Measurements from ENCODE around the gene BIK.

BIK gene

DNA sequence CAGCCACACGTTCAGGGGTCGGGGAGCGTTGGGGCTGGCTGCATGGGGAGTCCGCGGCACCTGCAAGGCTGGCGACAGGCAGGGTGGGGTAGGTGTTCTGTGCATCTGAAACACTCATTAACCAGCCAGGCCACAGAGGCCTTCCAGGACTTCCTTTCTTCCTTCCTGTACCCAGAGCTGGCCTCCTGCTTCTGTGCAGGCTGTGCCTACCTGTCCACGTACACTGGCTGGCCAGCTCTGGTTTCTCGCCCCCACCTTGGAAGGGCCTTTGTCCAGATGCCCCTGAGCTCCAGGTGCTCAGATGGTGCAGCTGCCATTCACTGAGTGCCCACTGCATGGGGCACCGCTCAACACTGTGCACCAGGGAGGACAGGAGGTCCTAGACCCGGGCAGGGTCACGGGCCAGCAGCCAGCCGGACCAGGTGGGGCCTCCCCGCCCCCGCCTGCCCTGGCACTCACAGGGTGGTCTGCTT lies 60.5 kb downstream of the BIK start:
- DNase-seq (ENCODE audit: extremely low read depth, insufficient read length): no peak
- no peaks in the 10 kb centered on the region for H3K27me3 ChIP-seq (replicated peaks; ENCODE audit: control insufficient read depth, insufficient read depth, low read length)
- TF ChIP-seq, protein P1, sequence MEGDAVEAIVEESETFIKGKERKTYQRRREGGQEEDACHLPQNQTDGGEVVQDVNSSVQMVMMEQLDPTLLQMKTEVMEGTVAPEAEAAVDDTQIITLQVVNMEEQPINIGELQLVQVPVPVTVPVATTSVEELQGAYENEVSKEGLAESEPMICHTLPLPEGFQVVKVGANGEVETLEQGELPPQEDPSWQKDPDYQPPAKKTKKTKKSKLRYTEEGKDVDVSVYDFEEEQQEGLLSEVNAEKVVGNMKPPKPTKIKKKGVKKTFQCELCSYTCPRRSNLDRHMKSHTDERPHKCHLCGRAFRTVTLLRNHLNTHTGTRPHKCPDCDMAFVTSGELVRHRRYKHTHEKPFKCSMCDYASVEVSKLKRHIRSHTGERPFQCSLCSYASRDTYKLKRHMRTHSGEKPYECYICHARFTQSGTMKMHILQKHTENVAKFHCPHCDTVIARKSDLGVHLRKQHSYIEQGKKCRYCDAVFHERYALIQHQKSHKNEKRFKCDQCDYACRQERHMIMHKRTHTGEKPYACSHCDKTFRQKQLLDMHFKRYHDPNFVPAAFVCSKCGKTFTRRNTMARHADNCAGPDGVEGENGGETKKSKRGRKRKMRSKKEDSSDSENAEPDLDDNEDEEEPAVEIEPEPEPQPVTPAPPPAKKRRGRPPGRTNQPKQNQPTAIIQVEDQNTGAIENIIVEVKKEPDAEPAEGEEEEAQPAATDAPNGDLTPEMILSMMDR (IDR thresholded peaks at IDR 0.05; ENCODE audit: insufficient read depth, low read length, poor library complexity, severe bottlenecking): no peak
- no peak overlapping the region for H3K4me3 ChIP-seq (replicated peaks; ENCODE audit: low read depth, low read length)
- peaks cover 28% of the 10 kb centered on the region for H3K36me3 ChIP-seq (ENCODE audit: control insufficient read depth, insufficient read depth, low read length)

DNA sequence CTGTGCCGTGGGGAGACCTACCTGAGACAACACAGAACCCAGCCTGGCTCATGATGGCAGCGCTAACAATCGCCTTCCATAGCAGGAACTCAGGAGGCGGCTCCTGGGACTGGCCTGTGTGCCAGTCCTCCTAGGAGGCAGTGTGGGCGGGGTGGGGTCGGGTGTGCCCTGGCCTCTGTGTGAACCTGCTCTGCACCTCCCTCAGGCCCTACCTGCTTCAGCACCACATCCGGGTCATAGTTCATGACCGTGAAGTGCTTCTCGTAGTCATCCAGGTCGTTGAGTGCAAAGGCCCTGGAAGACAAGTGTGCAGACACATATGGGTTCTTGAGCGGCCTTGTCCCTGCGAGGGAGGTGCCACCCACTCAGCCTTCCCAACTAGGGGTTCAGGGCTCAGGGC lies 61.1 kb downstream of the BIK start:
- Histone ChIP-seq H3K4me3 (replicated peaks; ENCODE audit: low read depth, low read length) (no peak overlapping the region), H3K36me3 (ENCODE audit: control insufficient read depth, insufficient read depth, low read length) (peaks cover 30% of the 10 kb centered on the region), H3K27me3 (replicated peaks; ENCODE audit: control insufficient read depth, insufficient read depth, low read length) (no peaks in the 10 kb centered on the region)
- DNase-seq (ENCODE audit: extremely low read depth, insufficient read length): no peak
- TF ChIP-seq, protein P1 (IDR thresholded peaks at IDR 0.05; ENCODE audit: insufficient read depth, low read length, poor library complexity, severe bottlenecking): no peak

DNA sequence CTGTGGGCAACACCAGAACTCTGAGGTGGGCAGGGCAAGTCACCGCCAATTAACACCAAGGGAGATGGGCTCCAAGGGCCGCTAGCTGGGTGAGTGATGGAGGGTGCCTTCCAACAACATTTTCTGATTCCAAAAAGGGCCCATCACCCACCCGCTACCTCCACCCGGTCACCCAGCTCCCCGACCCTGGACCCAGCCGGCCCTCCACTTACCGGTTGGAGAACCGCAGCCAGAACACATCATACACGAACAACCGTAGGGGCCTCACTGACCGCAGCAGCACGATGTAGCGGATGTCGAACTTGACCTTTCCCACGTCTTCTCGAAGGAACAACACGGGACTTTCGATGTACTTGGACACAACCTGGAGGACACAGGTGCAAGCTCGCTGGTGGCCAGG lies 61.6 kb downstream of the BIK start:
- no peak overlapping the region for H3K4me3 ChIP-seq (replicated peaks; ENCODE audit: low read depth, low read length)
- TF ChIP-seq, protein P1 (IDR thresholded peaks at IDR 0.05; ENCODE audit: insufficient read depth, low read length, poor library complexity, severe bottlenecking): no peak
- H3K27me3 ChIP-seq (replicated peaks; ENCODE audit: control insufficient read depth, insufficient read depth, low read length): no peaks in the 10 kb centered on the region
- no peak for DNase-seq (ENCODE audit: extremely low read depth, insufficient read length)
- H3K36me3 ChIP-seq (ENCODE audit: control insufficient read depth, insufficient read depth, low read length): peaks cover 32% of the 10 kb centered on the region

GRCh38 chr22:43173566-43173965 lies 63.0 kb downstream of the BIK start:
- TF ChIP-seq, protein P1 (IDR thresholded peaks at IDR 0.05; ENCODE audit: insufficient read depth, low read length, poor library complexity, severe bottlenecking): no peak
- Histone ChIP-seq H3K4me3 (replicated peaks; ENCODE audit: low read depth, low read length) (no peak overlapping the region), H3K27me3 (replicated peaks; ENCODE audit: control insufficient read depth, insufficient read depth, low read length) (no peaks in the 10 kb centered on the region), H3K36me3 (ENCODE audit: control insufficient read depth, insufficient read depth, low read length) (peaks cover 23% of the 10 kb centered on the region)
- DNase-seq (ENCODE audit: extremely low read depth, insufficient read length): no peak

GRCh38 chr22:43173976-43174720 lies 63.6 kb downstream of the BIK start:
- no peak for DNase-seq (ENCODE audit: extremely low read depth, insufficient read length)
- Histone ChIP-seq H3K27me3 (replicated peaks; ENCODE audit: control insufficient read depth, insufficient read depth, low read length) (no peaks in the 10 kb centered on the region), H3K36me3 (ENCODE audit: control insufficient read depth, insufficient read depth, low read length) (peaks cover 28% of the 10 kb centered on the region), H3K4me3 (replicated peaks; ENCODE audit: low read depth, low read length) (no peak overlapping the region)
- TF ChIP-seq, protein P1 (IDR thresholded peaks at IDR 0.05; ENCODE audit: insufficient read depth, low read length, poor library complexity, severe bottlenecking): no peak

All from GM06990 (cell line).